ENCODE measurements around the gene KMT2D. TPM values are rescaled to one million over a fixed set of nuclear protein-coding genes. Genes with fewer than 3 reads are reported as not detected.

Gene KMT2D
- total RNA-seq, 6 experiments from 2014 or later: 28.6 to 35.4 (median 33.3) TPM

- peak in 1 of 3 donors; percentile 72 for DNase-seq
These were observed 4.4 kb downstream of the KMT2D start for GRCh38 chr12:49055978-49056754.

GRCh38 chr12:49055092-49055491 lies 5.5 kb downstream of the KMT2D start:
- peak overlapping the region in 1 of 3 donors; percentile 4 for H3K27ac ChIP-seq
- H3K27me3 ChIP-seq: no peaks in the 10 kb centered on the region
- DNase-seq (no peak), ATAC-seq (no peak)
- 36% methylated on average over 4 of the region's 4 CpGs for WGBS (ENCODE audit: insufficient coverage, low coverage, low lambda C conversion rate, missing lambda C conversion rate)
- no peak overlapping the region for H3K4me3 ChIP-seq
- peaks cover 5 to 42% (median 21%) of the 10 kb centered on the region in 4 donors for H3K36me3 ChIP-seq
- intact Hi-C loops (cut with DNase I): no loop called here
- TF ChIP-seq CTCF (IDR thresholded peaks at IDR 0.05) (no peak), POLR2A (IDR thresholded peaks at IDR 0.05) (no peak)
- peaks cover 0 to 42% (median 14%) of the 10 kb centered on the region in 4 donors for H3K4me1 ChIP-seq
- H3K9me3 ChIP-seq: no peaks in the 10 kb centered on the region

More at GRCh38 chr12:49055978-49056754, 4.4 kb downstream of the KMT2D start:
- Histone ChIP-seq H3K4me3 (no peak overlapping the region), H3K27ac (peak overlapping the region in 2 of 3 donors; percentile 25 to 47), H3K9me3 (no peaks in the 10 kb centered on the region), H3K27me3 (no peaks in the 10 kb centered on the region), H3K36me3 (peaks cover 0 to 31% (median 14%) of the 10 kb centered on the region in 4 donors), H3K4me1 (peaks cover 0 to 43% (median 14%) of the 10 kb centered on the region in 4 donors)
- whole genome bisulfite sequencing (ENCODE audit: insufficient coverage, low coverage, low lambda C conversion rate, missing lambda C conversion rate): 36% methylated on average over 7 of the region's 7 CpGs
- peak; percentile 54 to 70 (median 58) for ATAC-seq
- intact Hi-C loops (cut with DNase I): no loop called here
- no peak for TF ChIP-seq POLR2A (IDR thresholded peaks at IDR 0.05)
- TF ChIP-seq CTCF (IDR thresholded peaks at IDR 0.05): no peak

GRCh38 chr12:49054524-49054923 lies 6.1 kb downstream of the KMT2D start:
- H3K27ac ChIP-seq: no peak overlapping the region
- no peak for ATAC-seq
- intact Hi-C loops (cut with DNase I): no loop called here
- no peak for TF ChIP-seq POLR2A (IDR thresholded peaks at IDR 0.05)
- TF ChIP-seq CTCF (IDR thresholded peaks at IDR 0.05): no peak
- no peaks in the 10 kb centered on the region for H3K27me3 ChIP-seq
- WGBS (ENCODE audit: insufficient coverage, low coverage, low lambda C conversion rate, missing lambda C conversion rate): 74% methylated on average over 5 of the region's 10 CpGs
- peaks cover 5 to 48% (median 25%) of the 10 kb centered on the region in 4 donors for H3K36me3 ChIP-seq
- no peaks in the 10 kb centered on the region for H3K9me3 ChIP-seq
- DNase-seq: no peak
- no peak overlapping the region for H3K4me3 ChIP-seq
- H3K4me1 ChIP-seq: peaks cover 0 to 42% (median 14%) of the 10 kb centered on the region in 4 donors

- WGBS (ENCODE audit: insufficient coverage, low coverage, low lambda C conversion rate, missing lambda C conversion rate): 92% methylated on average over 2 of the region's 5 CpGs
- no peak overlapping the region for H3K4me3 ChIP-seq
- ATAC-seq (no peak), DNase-seq (no peak)
- no peaks in the 10 kb centered on the region for H3K9me3 ChIP-seq
- H3K27ac ChIP-seq: no peak overlapping the region
- intact Hi-C loops (cut with DNase I): no loop called here
- H3K4me1 ChIP-seq: peaks cover 0 to 42% (median 14%) of the 10 kb centered on the region in 4 donors
- TF ChIP-seq CTCF (IDR thresholded peaks at IDR 0.05) (no peak), POLR2A (IDR thresholded peaks at IDR 0.05) (no peak)
- no peaks in the 10 kb centered on the region for H3K27me3 ChIP-seq
- peaks cover 5 to 52% (median 28%) of the 10 kb centered on the region in 4 donors for H3K36me3 ChIP-seq
These were observed 6.5 kb downstream of the KMT2D start for GRCh38 chr12:49054096-49054495.
